WERI-Rb-1 (cell line): ENCODE results near the gene CMTR1.

Experiments
- DNase-seq: peaks from one replicate; pipeline ENCODE4 v3.0.0-alpha.2; 2020
- H3K27ac ChIP-seq: fragments of 250-450 bp; sonication (Bioruptor Pico); 2 replicates; pipeline ENCODE4 v1.5.1; 2020; ENCODE audit warnings: mild to moderate bottlenecking, moderate library complexity
- H3K27me3 ChIP-seq: fragments of 250-450 bp; sonication (Bioruptor Pico); 2 replicates; pipeline ENCODE4 v1.5.1; 2021; ENCODE audit warnings: mild to moderate bottlenecking, low read depth, moderate library complexity; ENCODE audit not compliant: insufficient read depth, severe bottlenecking
- H3K36me3 ChIP-seq: fragments of 250-450 bp; sonication (Bioruptor Pico); 2 replicates; pipeline ENCODE4 v1.5.1; 2020; ENCODE audit warnings: mild to moderate bottlenecking, moderate library complexity
- H3K4me3 ChIP-seq: 2 replicates; pipeline ENCODE4 v1.5.1; 2011; ENCODE audit warnings: low read depth, mild to moderate bottlenecking, control low read depth, low read length
- H3K9me3 ChIP-seq: fragments of 250-450 bp; sonication (Bioruptor Pico); 2 replicates; pipeline ENCODE4 v1.5.1; 2021; ENCODE audit warnings: mild to moderate bottlenecking, moderate library complexity; ENCODE audit not compliant: severe bottlenecking
- TF ChIP-seq, protein P1 (sequence below): IDR thresholded peaks from 2 replicates; pipeline ENCODE4 v1.5.1; 2011; ENCODE audit warnings: low read depth, mild to moderate bottlenecking, control low read depth, inconsistent platforms, low read length

The CMTR1 gene

DNA sequence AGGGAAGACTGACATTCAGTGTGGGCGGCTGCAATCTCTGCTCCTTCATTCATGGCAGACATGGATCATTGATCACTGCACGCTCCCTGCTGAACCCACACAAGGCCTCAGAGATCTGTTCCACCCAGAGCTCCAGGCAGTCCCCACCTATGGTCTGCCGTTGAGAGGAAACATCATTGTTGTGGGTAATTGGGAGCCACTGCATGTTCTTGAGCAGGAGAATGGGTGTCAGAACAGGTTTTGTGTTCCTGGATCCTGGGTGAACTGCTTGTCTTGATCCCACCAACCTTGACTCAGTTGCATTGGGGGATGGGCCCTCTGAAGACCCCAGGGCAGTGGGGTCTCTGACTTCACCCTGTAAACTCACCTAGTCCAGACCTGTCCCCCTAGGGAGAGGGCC, 89.8 kb downstream of the CMTR1 start:
- Histone ChIP-seq H3K27ac (no peak overlapping the region), H3K9me3 (peaks cover 10% of the 10 kb centered on the region), H3K27me3 (no peaks in the 10 kb centered on the region), H3K36me3 (no peaks in the 10 kb centered on the region), H3K4me3 (no peak overlapping the region)
- TF ChIP-seq, protein P1, sequence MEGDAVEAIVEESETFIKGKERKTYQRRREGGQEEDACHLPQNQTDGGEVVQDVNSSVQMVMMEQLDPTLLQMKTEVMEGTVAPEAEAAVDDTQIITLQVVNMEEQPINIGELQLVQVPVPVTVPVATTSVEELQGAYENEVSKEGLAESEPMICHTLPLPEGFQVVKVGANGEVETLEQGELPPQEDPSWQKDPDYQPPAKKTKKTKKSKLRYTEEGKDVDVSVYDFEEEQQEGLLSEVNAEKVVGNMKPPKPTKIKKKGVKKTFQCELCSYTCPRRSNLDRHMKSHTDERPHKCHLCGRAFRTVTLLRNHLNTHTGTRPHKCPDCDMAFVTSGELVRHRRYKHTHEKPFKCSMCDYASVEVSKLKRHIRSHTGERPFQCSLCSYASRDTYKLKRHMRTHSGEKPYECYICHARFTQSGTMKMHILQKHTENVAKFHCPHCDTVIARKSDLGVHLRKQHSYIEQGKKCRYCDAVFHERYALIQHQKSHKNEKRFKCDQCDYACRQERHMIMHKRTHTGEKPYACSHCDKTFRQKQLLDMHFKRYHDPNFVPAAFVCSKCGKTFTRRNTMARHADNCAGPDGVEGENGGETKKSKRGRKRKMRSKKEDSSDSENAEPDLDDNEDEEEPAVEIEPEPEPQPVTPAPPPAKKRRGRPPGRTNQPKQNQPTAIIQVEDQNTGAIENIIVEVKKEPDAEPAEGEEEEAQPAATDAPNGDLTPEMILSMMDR = no peak
- DNase-seq = no peak

GRCh38 chr6:37523412-37523811, 90.4 kb downstream of the CMTR1 start:
- no peak for DNase-seq
- Histone ChIP-seq H3K9me3 (peaks cover 10% of the 10 kb centered on the region), H3K4me3 (no peak overlapping the region), H3K36me3 (no peaks in the 10 kb centered on the region), H3K27me3 (no peaks in the 10 kb centered on the region), H3K27ac (no peak overlapping the region)
- TF ChIP-seq, protein P1 = peak; percentile 27; the same call in 1 of the 2 replicates

GRCh38 chr6:37524025-37524969, 91.3 kb downstream of the CMTR1 start:
- Histone ChIP-seq H3K36me3 (no peaks in the 10 kb centered on the region), H3K9me3 (peaks cover 4% of the 10 kb centered on the region), H3K27me3 (no peaks in the 10 kb centered on the region), H3K27ac (peak overlapping the region; percentile 49), H3K4me3 (no peak overlapping the region)
- peak; percentile 53 for DNase-seq
- TF ChIP-seq, protein P1 = no peak

GRCh38 chr6:37524970-37525318, 91.9 kb downstream of the CMTR1 start:
- Histone ChIP-seq H3K9me3 (no peaks in the 10 kb centered on the region), H3K27me3 (no peaks in the 10 kb centered on the region), H3K4me3 (no peak overlapping the region), H3K27ac (peak overlapping the region; percentile 49), H3K36me3 (no peaks in the 10 kb centered on the region)
- no peak for DNase-seq
- TF ChIP-seq, protein P1 = no peak

DNA sequence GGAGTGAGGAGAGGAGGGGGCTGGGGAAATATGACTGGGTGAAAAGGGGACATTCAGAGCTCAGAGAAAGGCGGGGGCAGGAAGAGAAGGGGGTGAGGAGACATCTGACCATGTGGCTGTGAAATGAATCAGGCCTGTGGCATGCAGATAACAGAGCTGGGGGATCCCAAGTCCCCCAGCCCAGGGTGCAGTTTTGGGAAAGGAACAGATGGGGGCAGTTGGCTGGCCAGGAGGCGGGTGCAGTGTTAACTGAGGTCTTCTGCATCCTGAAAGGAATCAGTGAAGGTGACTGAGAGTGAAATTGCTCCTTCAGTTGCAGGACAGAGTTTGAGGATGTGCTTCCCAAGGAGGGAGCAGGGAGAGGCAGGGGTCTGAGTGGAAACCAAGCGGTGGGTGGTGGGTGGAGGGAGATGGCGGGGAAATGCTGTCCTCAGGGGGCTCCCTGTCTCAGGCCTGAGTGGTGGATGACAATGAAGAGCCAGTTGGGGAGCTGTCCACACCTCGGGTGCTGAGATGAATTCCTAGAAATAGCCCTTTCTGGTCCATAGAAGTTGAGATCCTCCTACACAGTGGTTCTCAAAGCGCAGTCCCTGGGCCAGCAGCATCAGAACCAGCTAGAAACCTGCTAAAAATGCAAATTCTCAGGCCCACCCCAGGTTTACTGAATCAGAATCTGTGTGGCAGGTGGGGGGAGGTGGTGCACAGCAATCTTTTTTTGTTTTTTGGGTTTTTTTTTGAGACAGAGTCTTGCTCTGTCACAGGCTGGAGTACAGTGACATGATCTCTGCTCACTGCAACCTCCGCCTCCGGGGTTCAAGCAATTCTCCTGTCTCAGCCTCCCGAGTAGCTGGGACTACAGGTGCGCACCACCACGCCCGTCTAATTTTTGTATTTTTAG, 92.7 kb downstream of the CMTR1 start:
- Histone ChIP-seq H3K27me3 (no peaks in the 10 kb centered on the region), H3K9me3 (no peaks in the 10 kb centered on the region)

More for the DNA sequence above, 92.7 kb downstream of the CMTR1 start:
- DNase-seq = peak; percentile 45
- Histone ChIP-seq H3K27ac (peak overlapping the region; percentile 49; the same call in 1 of the 2 replicates), H3K36me3 (no peaks in the 10 kb centered on the region), H3K4me3 (no peak overlapping the region)
- TF ChIP-seq, protein P1 = peak; percentile 23; the same call in 1 of the 2 replicates
